ENCODE measurements around the gene PCDHGA8.

Gene PCDHGA8

DNA sequence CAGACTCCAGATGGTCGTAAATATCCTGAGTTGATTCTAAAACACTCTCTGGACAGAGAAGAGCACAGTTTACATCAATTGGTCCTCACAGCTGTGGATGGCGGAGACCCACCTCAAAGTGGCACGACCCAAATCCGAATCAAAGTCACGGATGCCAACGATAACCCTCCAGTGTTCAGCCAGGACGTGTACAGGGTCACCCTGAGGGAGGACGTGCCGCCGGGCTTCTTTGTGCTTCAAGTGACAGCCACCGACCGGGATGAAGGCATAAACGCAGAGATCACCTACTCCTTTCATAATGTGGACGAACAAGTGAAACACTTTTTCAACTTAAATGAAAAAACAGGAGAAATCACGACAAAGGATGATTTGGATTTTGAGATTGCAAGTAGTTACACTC, 31.7 kb upstream of the PCDHGA8 start:
- Histone ChIP-seq H3K27me3 (ENCODE audit: insufficient read depth, low read length) (no peaks in the 10 kb centered on the region), H3K27ac (ENCODE audit: low read depth, low read length, poor library complexity, severe bottlenecking) (no peak overlapping the region), H3K36me3 (ENCODE audit: insufficient read depth, low read length) (peaks cover 4% of the 10 kb centered on the region; the same call in 1 of the 2 replicates), H3K4me2 (ENCODE audit: low read length) (no peak overlapping the region), H4K20me1 (ENCODE audit: insufficient read depth, low read length) (no peaks in the 10 kb centered on the region), H3K9me2 (ENCODE audit: low read depth, low read length) (no peaks in the 10 kb centered on the region), H2AFZ (ENCODE audit: low read length) (no peak overlapping the region), H3K9me3 (ENCODE audit: low read length) (peaks cover 51% of the 10 kb centered on the region), H3K4me3 (ENCODE audit: low read depth, low read length, poor library complexity, severe bottlenecking) (no peak overlapping the region), H3F3A (ENCODE audit: insufficient read depth, low read length) (no peaks in the 10 kb centered on the region), H3K9ac (ENCODE audit: low read length) (no peak overlapping the region), H3K79me2 (ENCODE audit: insufficient read depth, low read length) (no peaks in the 10 kb centered on the region), H3K4me1 (ENCODE audit: insufficient read depth, low read length, severe bottlenecking) (no peaks in the 10 kb centered on the region)
- TF ChIP-seq, protein P1, sequence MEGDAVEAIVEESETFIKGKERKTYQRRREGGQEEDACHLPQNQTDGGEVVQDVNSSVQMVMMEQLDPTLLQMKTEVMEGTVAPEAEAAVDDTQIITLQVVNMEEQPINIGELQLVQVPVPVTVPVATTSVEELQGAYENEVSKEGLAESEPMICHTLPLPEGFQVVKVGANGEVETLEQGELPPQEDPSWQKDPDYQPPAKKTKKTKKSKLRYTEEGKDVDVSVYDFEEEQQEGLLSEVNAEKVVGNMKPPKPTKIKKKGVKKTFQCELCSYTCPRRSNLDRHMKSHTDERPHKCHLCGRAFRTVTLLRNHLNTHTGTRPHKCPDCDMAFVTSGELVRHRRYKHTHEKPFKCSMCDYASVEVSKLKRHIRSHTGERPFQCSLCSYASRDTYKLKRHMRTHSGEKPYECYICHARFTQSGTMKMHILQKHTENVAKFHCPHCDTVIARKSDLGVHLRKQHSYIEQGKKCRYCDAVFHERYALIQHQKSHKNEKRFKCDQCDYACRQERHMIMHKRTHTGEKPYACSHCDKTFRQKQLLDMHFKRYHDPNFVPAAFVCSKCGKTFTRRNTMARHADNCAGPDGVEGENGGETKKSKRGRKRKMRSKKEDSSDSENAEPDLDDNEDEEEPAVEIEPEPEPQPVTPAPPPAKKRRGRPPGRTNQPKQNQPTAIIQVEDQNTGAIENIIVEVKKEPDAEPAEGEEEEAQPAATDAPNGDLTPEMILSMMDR (IDR thresholded peaks at IDR 0.05; ENCODE audit: low read length), result no peak
- TF ChIP-seq EZH2 (IDR thresholded peaks at IDR 0.05; ENCODE audit: borderline replicate concordance, low read length), result no peak

DNA sequence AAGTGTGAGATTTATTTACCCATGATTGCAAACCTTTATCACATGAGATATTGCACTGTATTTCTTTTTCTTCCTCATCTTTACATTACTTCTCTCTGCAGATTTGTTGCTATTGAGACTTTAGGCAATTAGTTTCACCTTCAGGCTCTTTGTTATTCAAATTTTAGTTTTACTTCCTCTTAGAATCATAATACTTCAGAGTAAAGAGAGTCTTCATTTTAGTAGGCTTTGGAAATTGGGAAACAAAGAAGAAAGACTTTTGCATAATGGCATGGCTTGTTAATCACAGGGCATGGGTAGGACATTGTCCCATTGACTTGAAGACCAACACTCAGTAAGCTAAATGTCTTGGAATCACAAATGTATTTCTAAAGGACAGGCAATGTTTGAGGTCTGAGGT, 29.7 kb upstream of the PCDHGA8 start:
- no peaks in the 10 kb centered on the region for H3K4me1 ChIP-seq (ENCODE audit: insufficient read depth, low read length, severe bottlenecking)
- no peaks in the 10 kb centered on the region for H3K9me2 ChIP-seq (ENCODE audit: low read depth, low read length)
- no peaks in the 10 kb centered on the region for H4K20me1 ChIP-seq (ENCODE audit: insufficient read depth, low read length)
- H3K9ac ChIP-seq (ENCODE audit: low read length), result no peak overlapping the region
- no peak overlapping the region for H3K4me3 ChIP-seq (ENCODE audit: low read depth, low read length, poor library complexity, severe bottlenecking)
- no peak overlapping the region for H3K4me2 ChIP-seq (ENCODE audit: low read length)
- no peaks in the 10 kb centered on the region for H3K79me2 ChIP-seq (ENCODE audit: insufficient read depth, low read length)
- TF ChIP-seq EZH2 (IDR thresholded peaks at IDR 0.05; ENCODE audit: borderline replicate concordance, low read length), result no peak
- TF ChIP-seq, protein P1 (IDR thresholded peaks at IDR 0.05; ENCODE audit: low read length), result no peak
- H3K27ac ChIP-seq (ENCODE audit: low read depth, low read length, poor library complexity, severe bottlenecking), result no peak overlapping the region
- H2AFZ ChIP-seq (ENCODE audit: low read length), result no peak overlapping the region
- peaks cover 40% of the 10 kb centered on the region for H3K9me3 ChIP-seq (ENCODE audit: low read length)
- H3K36me3 ChIP-seq (ENCODE audit: insufficient read depth, low read length), result no peaks in the 10 kb centered on the region
- H3K27me3 ChIP-seq (ENCODE audit: insufficient read depth, low read length), result no peaks in the 10 kb centered on the region
- no peaks in the 10 kb centered on the region for H3F3A ChIP-seq (ENCODE audit: insufficient read depth, low read length)

- no peaks in the 10 kb centered on the region for H3K9me2 ChIP-seq (ENCODE audit: low read depth, low read length)
- H3F3A ChIP-seq (ENCODE audit: insufficient read depth, low read length), result no peaks in the 10 kb centered on the region
- H3K9ac ChIP-seq (ENCODE audit: low read length), result no peak within 1 kb of the TSS
- H3K36me3 ChIP-seq (ENCODE audit: insufficient read depth, low read length), result no peaks in the 10 kb centered on the region
- no peak within 1 kb of the TSS for H3K4me2 ChIP-seq (ENCODE audit: low read length)
- H3K27me3 ChIP-seq (ENCODE audit: insufficient read depth, low read length), result no peaks in the 10 kb centered on the region
- no peaks in the 10 kb centered on the region for H4K20me1 ChIP-seq (ENCODE audit: insufficient read depth, low read length)
- TF ChIP-seq EZH2 (IDR thresholded peaks at IDR 0.05; ENCODE audit: borderline replicate concordance, low read length), result no peak
- TF ChIP-seq, protein P1 (IDR thresholded peaks at IDR 0.05; ENCODE audit: low read length), result no peak
- H3K27ac ChIP-seq (ENCODE audit: low read depth, low read length, poor library complexity, severe bottlenecking), result no peak within 1 kb of the TSS
- H3K4me1 ChIP-seq (ENCODE audit: insufficient read depth, low read length, severe bottlenecking), result no peaks in the 10 kb centered on the region
- H2AFZ ChIP-seq (ENCODE audit: low read length), result no peak within 1 kb of the TSS
- no peak within 1 kb of the TSS for H3K4me3 ChIP-seq (ENCODE audit: low read depth, low read length, poor library complexity, severe bottlenecking)
- H3K79me2 ChIP-seq (ENCODE audit: insufficient read depth, low read length), result no peaks in the 10 kb centered on the region
- H3K9me3 ChIP-seq (ENCODE audit: low read length), result peaks cover 37% of the 10 kb centered on the region
Observed at GRCh38 chr5:141363952-141364660, 28.3 kb upstream of the PCDHGA8 start, which contains the start of gene PCDHGA5. Gene PCDHGA5, plus strand, starts transcription at chr5:141364162. Its CDS starts 169 bp downstream, at chr5:141364331.

All from OCI-LY1 (cell line).